SKM-1 (cell line): ENCODE results near the gene SPAG9.

Experiments used
- DNase-seq: peaks from one replicate; lab custom pipeline; 2025; ENCODE audit not compliant: unreplicated experiment; lab: John Stamatoyannopoulos, UW

SPAG9 gene

DNA sequence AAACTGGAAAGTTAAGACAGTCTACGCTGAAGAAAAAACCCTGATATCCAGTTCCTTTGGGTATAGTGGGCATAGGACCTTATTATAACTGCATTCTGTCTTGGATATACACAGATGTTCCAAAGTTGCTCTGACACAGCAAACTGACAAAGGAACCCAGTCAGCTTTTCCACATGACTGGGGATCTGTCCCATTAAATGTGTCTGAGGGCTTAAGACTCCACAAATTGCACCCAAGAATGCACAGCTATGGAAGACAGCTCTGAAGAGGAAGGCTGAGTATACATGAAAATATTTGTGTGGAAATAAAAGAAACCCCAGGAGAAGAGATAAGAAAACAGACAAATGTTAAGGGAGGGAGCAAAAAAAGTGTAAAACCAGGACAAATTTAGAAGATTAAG, 114.1 kb downstream of the SPAG9 start:
- DNase-seq, result no peak

- DNase-seq, result no peak
Measured at GRCh38 chr17:51005768-51006167, 114.9 kb downstream of the SPAG9 start.

DNA sequence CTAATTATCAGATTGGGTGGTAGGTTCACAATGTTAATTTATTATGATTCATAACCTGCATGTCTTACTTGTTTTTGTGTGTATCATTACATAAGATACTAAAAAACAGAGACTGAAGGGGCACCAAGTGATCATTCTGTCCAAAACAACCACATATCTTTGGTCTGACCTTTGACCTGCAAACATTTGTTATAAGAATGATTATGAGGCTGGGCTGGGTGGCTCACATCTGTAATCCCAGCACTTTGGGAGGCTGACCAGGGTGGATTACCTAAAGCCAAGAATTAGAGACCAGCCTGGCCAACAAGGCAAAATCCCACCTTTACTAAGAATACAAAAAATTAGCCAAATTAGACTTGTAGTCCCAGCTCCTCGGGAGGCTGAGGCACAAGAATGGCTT, 116.4 kb downstream of the SPAG9 start:
- no peak for DNase-seq

GRCh38 chr17:51000835-51001638, 119.6 kb downstream of the SPAG9 start:
- peak; percentile 25 for DNase-seq

GRCh38 chr17:50995668-50996067, 125.0 kb downstream of the SPAG9 start:
- no peak for DNase-seq

GRCh38 chr17:50993544-50993943, 127.1 kb downstream of the SPAG9 start:
- DNase-seq, result no peak

DNA sequence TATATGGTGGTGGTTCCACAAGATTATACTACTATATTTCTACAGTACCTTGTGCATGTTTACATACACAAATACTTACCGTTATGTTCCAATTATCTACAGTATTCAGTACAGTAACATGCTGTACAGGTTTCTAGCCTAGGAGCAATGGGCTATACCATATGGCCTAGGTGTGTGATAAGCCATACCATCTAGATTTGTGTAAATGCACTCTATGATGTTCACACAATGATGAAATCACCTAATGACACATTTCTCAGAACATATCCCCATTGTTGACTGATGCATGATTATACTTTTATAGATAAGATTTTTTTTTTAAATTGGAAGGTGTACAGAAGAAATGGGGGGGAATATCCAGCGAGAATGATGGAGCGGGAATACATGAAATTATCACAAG, 131.5 kb downstream of the SPAG9 start:
- no peak for DNase-seq

DNA sequence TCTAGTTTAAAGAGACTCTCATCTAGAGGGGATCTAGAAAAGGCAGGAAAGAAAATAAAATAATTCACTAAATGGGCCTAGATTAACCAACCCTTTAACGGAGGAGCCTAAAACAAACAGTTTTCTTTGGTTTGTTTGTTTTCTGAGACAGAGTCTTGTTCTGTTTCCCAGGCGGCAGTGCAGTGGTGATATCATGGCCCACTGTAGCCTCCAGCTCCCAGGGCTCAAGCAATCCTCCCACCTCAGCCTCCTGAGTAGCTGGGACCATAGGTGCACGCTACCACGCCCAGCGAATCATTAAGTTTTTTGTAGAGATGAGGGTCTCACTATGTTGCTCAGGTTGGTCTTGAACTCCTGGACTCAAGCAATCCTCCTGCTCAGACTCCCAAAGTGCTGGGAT, 132.2 kb downstream of the SPAG9 start:
- no peak for DNase-seq

GRCh38 chr17:50986989-50987660, 133.5 kb downstream of the SPAG9 start:
- no peak for DNase-seq

DNA sequence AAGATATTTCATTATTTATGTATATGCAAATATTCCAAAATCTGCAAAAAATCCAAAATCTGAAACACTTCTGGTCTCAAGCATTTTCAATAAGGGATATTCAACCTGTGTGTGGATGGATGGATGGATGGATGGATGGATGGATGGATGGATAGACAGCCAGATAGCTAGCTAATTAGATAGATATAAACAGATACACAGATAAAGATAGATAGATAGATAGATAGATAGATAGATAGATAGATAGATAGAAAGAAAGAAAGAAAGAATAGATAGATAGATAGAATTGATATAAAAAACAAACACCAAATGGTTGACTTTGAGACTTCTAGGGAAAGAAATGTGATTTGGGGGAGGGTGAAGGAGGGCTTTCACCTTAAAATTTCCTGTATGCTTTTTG, 139.4 kb downstream of the SPAG9 start:
- no peak for DNase-seq

DNA sequence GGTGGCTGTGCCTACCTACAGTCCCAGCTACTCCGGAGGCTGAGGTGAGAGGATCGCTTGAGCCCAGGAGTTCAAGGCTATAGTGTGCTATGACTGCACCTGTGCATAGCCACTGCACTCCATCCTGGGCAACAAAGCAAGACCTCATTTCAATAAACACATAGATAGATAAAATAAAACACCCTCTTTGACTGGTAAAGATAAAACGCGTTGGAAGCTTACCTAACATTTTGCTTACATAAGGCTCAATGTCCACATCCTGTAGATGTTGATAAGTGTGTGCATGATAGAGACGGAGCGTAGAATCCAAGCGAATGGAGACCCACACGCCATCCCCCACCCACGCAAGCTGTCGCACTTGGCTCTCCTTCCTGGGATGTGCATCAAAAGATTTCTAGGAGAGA, 141.1 kb downstream of the SPAG9 start:
- DNase-seq, result no peak

- no peak for DNase-seq
Measured at GRCh38 chr17:50977487-50978159, 143.0 kb downstream of the SPAG9 start.

DNA sequence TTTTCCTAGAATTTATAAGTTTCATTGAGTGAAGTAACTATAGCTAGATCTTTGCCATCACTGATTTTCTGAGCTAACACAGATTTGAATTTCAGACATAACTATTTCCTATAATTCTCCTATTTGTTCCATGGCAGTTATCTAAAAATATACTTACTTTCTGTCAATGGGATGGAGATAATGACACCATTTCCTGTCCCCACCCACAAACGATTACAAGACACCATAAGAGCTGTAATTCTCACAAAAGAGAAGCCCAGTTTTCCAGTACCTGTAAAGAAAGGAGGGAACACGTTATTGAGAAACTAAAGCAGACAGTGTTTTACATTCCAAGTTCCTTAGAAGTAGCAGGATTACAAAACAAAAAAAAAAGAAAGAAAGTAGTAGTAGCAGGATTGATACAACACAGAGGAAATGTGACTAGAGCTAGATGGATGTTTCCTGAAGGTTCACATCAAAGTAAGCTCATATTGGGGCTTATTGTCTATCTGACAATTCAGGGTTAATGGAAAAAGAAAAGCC, 143.7 kb downstream of the SPAG9 start:
- no peak for DNase-seq

GRCh38 chr17:50973557-50974494, 146.8 kb downstream of the SPAG9 start:
- DNase-seq, result no peak

DNA sequence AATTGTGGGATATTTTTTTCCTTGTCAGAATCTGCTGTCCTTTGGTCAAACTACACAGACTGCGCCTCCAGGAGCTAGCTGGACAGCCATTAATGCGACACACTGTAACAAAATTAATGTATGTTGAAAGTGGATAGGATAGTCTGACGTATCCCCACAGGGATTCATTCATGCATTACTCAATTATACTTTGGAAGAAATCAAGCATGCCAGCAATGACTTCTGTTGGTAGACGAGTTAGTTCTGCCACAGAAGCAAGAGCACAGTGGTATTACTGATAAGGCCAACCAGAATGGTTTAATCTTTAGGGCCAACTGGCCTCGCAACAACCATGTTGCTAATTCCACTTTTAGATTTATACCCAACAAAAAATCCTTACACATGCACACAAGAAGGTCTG, 148.1 kb downstream of the SPAG9 start:
- DNase-seq, result no peak

GRCh38 chr17:50967795-50968194, 152.9 kb downstream of the SPAG9 start:
- no peak for DNase-seq

DNA sequence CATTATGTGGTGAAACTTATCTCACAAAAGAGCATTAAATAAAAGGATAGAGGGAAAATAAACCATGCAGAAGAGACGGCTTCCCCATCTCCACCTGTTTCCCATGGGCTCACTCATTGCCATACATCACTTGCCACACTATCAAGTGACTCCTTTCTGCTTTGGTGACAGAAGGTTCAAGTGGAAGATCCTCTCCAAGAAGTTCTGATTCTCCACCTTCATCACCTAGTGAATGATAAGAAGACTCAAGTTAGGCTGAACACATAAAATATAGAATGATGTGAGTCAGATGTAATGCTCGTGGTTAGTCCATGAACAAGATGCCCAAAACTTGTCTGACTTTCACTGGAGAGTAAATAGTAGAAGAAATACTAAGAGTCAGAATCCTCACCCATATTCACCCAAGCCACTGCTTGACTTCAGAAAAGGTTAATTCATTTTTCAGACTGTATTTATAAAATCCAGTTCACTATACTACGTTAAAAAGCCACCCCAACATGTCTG, 154.5 kb downstream of the SPAG9 start:
- no peak for DNase-seq

GRCh38 chr17:50963139-50963538, 157.5 kb downstream of the SPAG9 start:
- no peak for DNase-seq

- DNase-seq, result no peak
Measured at GRCh38 chr17:50961282-50962220, 159.1 kb downstream of the SPAG9 start.
